Neural crest cell (in vitro differentiated cells): Measurements from ENCODE around the gene DDX50. TPM values are rescaled to one million over a fixed set of nuclear protein-coding genes. Genes with fewer than 3 reads are reported as not detected.
A peak's percentile ranks its signal among the peaks of the same experiment; 100 is the strongest.

Source experiments
- DNase-seq: peaks from one replicate; pipeline ENCODE4 v3.0.0; 2021; ENCODE audit warnings: low read depth, mixed read lengths, low spot score
- H3K27ac Mint-ChIP-seq: one replicate; pipeline ENCODE4 v1.8.0; 2021; ENCODE audit warnings: mild to moderate bottlenecking, mixed read lengths; ENCODE audit not compliant: unreplicated experiment
- H3K27me3 Mint-ChIP-seq: 2 replicates; pipeline ENCODE4 v1.8.0; 2021; ENCODE audit warnings: low read depth, mild to moderate bottlenecking, mixed read lengths
- H3K36me3 Mint-ChIP-seq: 2 replicates; pipeline ENCODE4 v1.8.0; 2021; ENCODE audit warnings: low read depth, mild to moderate bottlenecking, mixed read lengths
- H3K4me1 Mint-ChIP-seq: 2 replicates; pipeline ENCODE4 v1.8.0; 2021; ENCODE audit warnings: mixed read lengths
- H3K4me3 Mint-ChIP-seq: one replicate; pipeline ENCODE4 v1.8.0; 2021; ENCODE audit warnings: mild to moderate bottlenecking, mixed read lengths
- H3K9me3 Mint-ChIP-seq: 2 replicates; pipeline ENCODE4 v1.8.0; 2021; ENCODE audit warnings: mixed read lengths
- total RNA-seq: library from RNA; stranded (reverse); gene quantifications from 2 replicates; pipeline ENCODE4 v1.2.1, GENCODE V29; 2021
- TF ChIP-seq, protein P1 (sequence below): fragments of 200-600 bp; sonication (generic); conservative IDR thresholded peaks from 2 replicates; pipeline ENCODE4 v1.5.0; 2021; ENCODE audit warnings: antibody characterized with exemption, mild to moderate bottlenecking

Gene DDX50
- total RNA-seq, 1 donor from 2014 or later: 58.9 TPM

- H3K36me3 Mint-ChIP-seq: peaks cover 3% of the 10 kb centered on the region
- H3K27me3 Mint-ChIP-seq: no peaks in the 10 kb centered on the region
- H3K9me3 Mint-ChIP-seq: peaks cover 8% of the 10 kb centered on the region
- no peak overlapping the region for H3K4me3 Mint-ChIP-seq
- H3K4me1 Mint-ChIP-seq: peaks cover 24% of the 10 kb centered on the region
- no peak overlapping the region for H3K27ac Mint-ChIP-seq
- no peak for DNase-seq
- TF ChIP-seq, protein P1, sequence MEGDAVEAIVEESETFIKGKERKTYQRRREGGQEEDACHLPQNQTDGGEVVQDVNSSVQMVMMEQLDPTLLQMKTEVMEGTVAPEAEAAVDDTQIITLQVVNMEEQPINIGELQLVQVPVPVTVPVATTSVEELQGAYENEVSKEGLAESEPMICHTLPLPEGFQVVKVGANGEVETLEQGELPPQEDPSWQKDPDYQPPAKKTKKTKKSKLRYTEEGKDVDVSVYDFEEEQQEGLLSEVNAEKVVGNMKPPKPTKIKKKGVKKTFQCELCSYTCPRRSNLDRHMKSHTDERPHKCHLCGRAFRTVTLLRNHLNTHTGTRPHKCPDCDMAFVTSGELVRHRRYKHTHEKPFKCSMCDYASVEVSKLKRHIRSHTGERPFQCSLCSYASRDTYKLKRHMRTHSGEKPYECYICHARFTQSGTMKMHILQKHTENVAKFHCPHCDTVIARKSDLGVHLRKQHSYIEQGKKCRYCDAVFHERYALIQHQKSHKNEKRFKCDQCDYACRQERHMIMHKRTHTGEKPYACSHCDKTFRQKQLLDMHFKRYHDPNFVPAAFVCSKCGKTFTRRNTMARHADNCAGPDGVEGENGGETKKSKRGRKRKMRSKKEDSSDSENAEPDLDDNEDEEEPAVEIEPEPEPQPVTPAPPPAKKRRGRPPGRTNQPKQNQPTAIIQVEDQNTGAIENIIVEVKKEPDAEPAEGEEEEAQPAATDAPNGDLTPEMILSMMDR: no peak
These were observed 31.5 kb upstream of the DDX50 start for GRCh38 chr10:68869623-68870022.

DNA sequence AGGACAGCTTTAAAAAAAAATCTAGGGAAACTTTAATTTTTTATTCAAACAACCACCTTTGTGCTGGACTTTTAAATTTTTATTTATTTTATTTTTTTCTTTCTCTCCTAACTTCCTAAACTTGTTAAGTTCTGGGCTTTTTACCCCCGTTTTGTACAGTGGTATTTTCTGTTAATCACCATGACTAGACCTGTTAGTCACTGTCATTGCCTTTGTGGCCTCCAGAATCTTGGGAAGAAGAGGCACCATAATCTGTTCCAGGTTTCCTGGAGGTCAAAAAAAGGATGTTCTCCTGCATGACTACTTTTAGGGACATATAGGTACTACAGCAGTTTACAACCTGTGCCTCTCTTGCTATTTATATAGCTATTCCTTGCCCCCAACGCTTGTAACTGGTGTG lies 31.1 kb upstream of the DDX50 start:
- no peak overlapping the region for H3K27ac Mint-ChIP-seq
- H3K4me1 Mint-ChIP-seq: peaks cover 28% of the 10 kb centered on the region
- peaks cover 3% of the 10 kb centered on the region for H3K36me3 Mint-ChIP-seq
- no peak for DNase-seq
- no peak overlapping the region for H3K4me3 Mint-ChIP-seq
- TF ChIP-seq, protein P1: no peak
- no peaks in the 10 kb centered on the region for H3K27me3 Mint-ChIP-seq
- peaks cover 8% of the 10 kb centered on the region for H3K9me3 Mint-ChIP-seq

DNA sequence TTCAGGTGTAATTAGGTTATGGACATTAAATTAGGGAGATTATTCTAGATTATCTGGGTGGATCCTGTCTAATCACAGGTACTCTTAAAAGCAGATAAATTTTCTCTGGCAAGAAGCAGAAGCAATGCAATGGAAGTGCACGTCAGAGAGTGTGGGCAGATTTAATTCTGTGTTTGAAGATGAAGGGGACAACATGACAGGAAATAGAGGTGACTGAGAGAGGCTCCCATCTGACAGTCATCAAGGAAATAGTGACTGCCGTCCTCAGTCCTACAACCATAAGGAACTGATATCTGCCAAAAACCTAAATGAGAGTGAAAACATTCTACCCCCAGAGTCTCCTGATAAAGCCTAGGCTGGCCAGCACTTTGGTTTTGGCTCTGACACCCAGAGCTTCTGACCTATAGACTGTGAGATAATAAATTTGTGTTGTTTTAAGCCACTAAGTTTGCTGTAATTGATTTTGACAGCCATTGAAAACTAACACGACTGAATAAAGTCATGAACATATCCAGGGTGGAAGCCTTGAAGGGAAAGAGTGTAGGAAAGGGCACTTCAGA lies 30.5 kb upstream of the DDX50 start:
- no peaks in the 10 kb centered on the region for H3K27me3 Mint-ChIP-seq
- no peak overlapping the region for H3K27ac Mint-ChIP-seq
- peaks cover 32% of the 10 kb centered on the region for H3K4me1 Mint-ChIP-seq
- peaks cover 8% of the 10 kb centered on the region for H3K9me3 Mint-ChIP-seq
- TF ChIP-seq, protein P1: no peak
- no peak overlapping the region for H3K4me3 Mint-ChIP-seq
- H3K36me3 Mint-ChIP-seq: peaks cover 3% of the 10 kb centered on the region
- DNase-seq: no peak

- H3K36me3 Mint-ChIP-seq: peaks cover 3% of the 10 kb centered on the region
- H3K4me3 Mint-ChIP-seq: peak overlapping the region; percentile 2
- TF ChIP-seq, protein P1: no peak
- peak overlapping the region; percentile 59 for H3K27ac Mint-ChIP-seq
- peaks cover 34% of the 10 kb centered on the region for H3K4me1 Mint-ChIP-seq
- no peaks in the 10 kb centered on the region for H3K27me3 Mint-ChIP-seq
- no peak for DNase-seq
- peaks cover 5% of the 10 kb centered on the region for H3K9me3 Mint-ChIP-seq
These were observed 29.9 kb upstream of the DDX50 start for GRCh38 chr10:68871105-68871711.

GRCh38 chr10:68871731-68872342 lies 29.3 kb upstream of the DDX50 start:
- no peak for DNase-seq
- Mint-ChIP-seq H3K4me3 (peak overlapping the region; percentile 2), H3K4me1 (peaks cover 40% of the 10 kb centered on the region), H3K36me3 (peaks cover 3% of the 10 kb centered on the region), H3K27ac (no peak overlapping the region), H3K9me3 (peaks cover 2% of the 10 kb centered on the region), H3K27me3 (no peaks in the 10 kb centered on the region)
- TF ChIP-seq, protein P1: no peak
